Endothelial cell of umbilical vein (primary cell): ENCODE measurements around the gene TCN2. TPM values are rescaled to one million over a fixed set of nuclear protein-coding genes. Genes with fewer than 3 reads are reported as not detected.

Experiments used
- BruUV-seq: library from RNA; stranded (reverse); fragments of 400-500 nt; replicated peaks from 2 replicates; lab custom pipeline; 2021; lab: Mats Ljungman, UMichigan
- CTCF ChIA-PET: fragments of 300-600, 350-600 bp; sonication (Branson Sonifier 250); formaldehyde crosslinking; loops from one replicate; lab custom pipeline; 2021; ENCODE audit warnings: antibody characterized with exemption, inconsistent platforms; lab: Charles Lee
- POLR2A ChIA-PET: fragments of 300-600, 350-600 bp; sonication (Branson Sonifier 250); formaldehyde crosslinking; loops from one replicate; lab custom pipeline; 2021; ENCODE audit warnings: antibody characterized with exemption, inconsistent platforms; lab: Charles Lee
- DNase-seq: peaks from one replicate; pipeline ENCODE4 v3.0.0-alpha.2; 2011; ENCODE audit warnings: low read depth, low spot score
- FAIRE-seq: peaks from 2 replicates; lab custom pipeline; 2011; peaks lifted over from hg19 to GRCh38; lab: Jason Lieb, UNC
- H2AFZ ChIP-seq: 2 replicates; pipeline ENCODE4 v1.6.0; 2012; ENCODE audit warnings: low read depth, low read length, control low read depth, inconsistent platforms
- H3K27ac ChIP-seq: 2 replicates; pipeline ENCODE4 v1.5.1; 2011; ENCODE audit warnings: low read depth, mild to moderate bottlenecking, control low read depth, low read length, moderate library complexity; ENCODE audit not compliant: insufficient read depth
- H3K27me3 ChIP-seq, 2 experiments: 2 replicates each; pipeline versions ENCODE4 v1.6.0 to v1.6.1; 2011; ENCODE audit warnings: low read length in 2 of 2, mixed read lengths in 1 of 2; ENCODE audit not compliant: control insufficient read depth in 2 of 2, insufficient read depth in 2 of 2
- H3K36me3 ChIP-seq, 2 experiments: 2 replicates in 1 of 2; 3 replicates in 1 of 2; pipeline ENCODE4 v1.5.1; 2011; ENCODE audit warnings: low read length in 2 of 2, mild to moderate bottlenecking in 1 of 2, moderate library complexity in 1 of 2; ENCODE audit not compliant: control insufficient read depth in 2 of 2, insufficient read depth in 2 of 2; ENCODE audit errors: extremely low read depth in 1 of 2
- H3K4me1 ChIP-seq: 3 replicates; pipeline ENCODE4 v1.5.1; 2011; ENCODE audit warnings: mild to moderate bottlenecking, low read length; ENCODE audit not compliant: control insufficient read depth, insufficient read depth; ENCODE audit errors: extremely low read depth
- H3K4me2 ChIP-seq: 2 replicates; pipeline ENCODE4 v1.6.1; 2011; ENCODE audit warnings: low read length, control low read depth, mixed read lengths; ENCODE audit not compliant: insufficient read depth
- H3K4me3 ChIP-seq, 3 experiments: fragments of 200-600 bp in 1 of 3; sonication (generic), shearing (Covaris generic) in 1 of 3; replicated peaks in 1 of 3; 2 replicates each; pipeline ENCODE4 v1.5.1; 2011 to 2016; ENCODE audit warnings: control low read depth in 3 of 3, low read length in 3 of 3, mild to moderate bottlenecking in 2 of 3, inconsistent platforms in 1 of 3, low read depth in 1 of 3, moderate library complexity in 1 of 3; ENCODE audit not compliant: insufficient read depth in 1 of 3
- H3K79me2 ChIP-seq: 2 replicates; pipeline ENCODE4 v1.6.0; 2012; ENCODE audit warnings: low read length, inconsistent platforms; ENCODE audit not compliant: control insufficient read depth, insufficient read depth
- H3K9ac ChIP-seq: replicated peaks from 2 replicates; pipeline ENCODE3; 2011; ENCODE audit warnings: low read length, control low read depth; ENCODE audit not compliant: insufficient read depth; ENCODE audit errors: extremely low read depth
- H3K9me1 ChIP-seq: replicated peaks from 3 replicates; pipeline ENCODE4 v1.6.0; 2011; ENCODE audit warnings: mild to moderate bottlenecking, low read length; ENCODE audit not compliant: control insufficient read depth, insufficient read depth; ENCODE audit errors: extremely low read depth
- H3K9me3 ChIP-seq: replicated peaks from 2 replicates; pipeline ENCODE4 v1.5.1; 2012; ENCODE audit warnings: low read length, inconsistent platforms; ENCODE audit not compliant: control insufficient read depth, insufficient read depth
- H4K20me1 ChIP-seq: replicated peaks from 2 replicates; pipeline ENCODE3; 2011; ENCODE audit warnings: mild to moderate bottlenecking, low read length; ENCODE audit not compliant: control insufficient read depth, insufficient read depth; ENCODE audit errors: extremely low read depth
- EZH2 ChIP-seq: IDR thresholded peaks from 2 replicates; pipeline ENCODE4 v1.6.1; 2012; ENCODE audit warnings: borderline replicate concordance, low read depth, mild to moderate bottlenecking, moderate library complexity, low read length, inconsistent platforms; ENCODE audit not compliant: severe bottlenecking
- FOS ChIP-seq: IDR thresholded peaks from 2 replicates; pipeline ENCODE4 v1.6.1; 2011; ENCODE audit warnings: mild to moderate bottlenecking, low read length, moderate library complexity, borderline replicate concordance; ENCODE audit not compliant: insufficient read depth
- GATA2 ChIP-seq: IDR thresholded peaks from 2 replicates; pipeline ENCODE4 v1.7.0; 2011; ENCODE audit warnings: low read depth, mild to moderate bottlenecking, moderate library complexity, mixed read lengths, low read length; ENCODE audit not compliant: insufficient read length, insufficient read depth
- JUN ChIP-seq: IDR thresholded peaks from 2 replicates; pipeline ENCODE4 v1.6.1; 2011; ENCODE audit warnings: borderline replicate concordance, low read depth; ENCODE audit not compliant: insufficient read length, insufficient read depth
- MYC ChIP-seq: IDR thresholded peaks from one replicate; pipeline ENCODE4 v1.6.1; 2011; ENCODE audit warnings: mild to moderate bottlenecking, low read depth, low read length
- POLR2A ChIP-seq: IDR thresholded peaks from 2 replicates; pipeline ENCODE4 v1.6.1; 2012; ENCODE audit warnings: low read depth, mild to moderate bottlenecking, control low read depth, low read length
- POLR2AphosphoS5 ChIP-seq: IDR thresholded peaks from 2 replicates; pipeline ENCODE4 v1.6.1; 2012; ENCODE audit warnings: low read depth, mild to moderate bottlenecking, control low read depth, low read length, moderate library complexity; ENCODE audit not compliant: insufficient read depth
- dilution Hi-C: fragments of 300-500 bp; cut with MboI; formaldehyde crosslinking; loops from one replicate; pipeline ENCODE4 v1.15.0; 2019; ENCODE audit warnings: low sequenced_read_pairs; ENCODE audit not compliant: extremely low pct_ligation_motif_present
- intact Hi-C: fragments of 100-400 bp; cut with micrococcal nuclease; formaldehyde crosslinking; loops from one replicate; pipeline ENCODE4 v1.10.0; 2022
- polyA plus RNA-seq, 4 experiments: library from polyadenylated mRNA; depleted of rRNA in 3 of 4; stranded (reverse) in 3 of 4; unstranded in 1 of 4; fragments of >200 nt; gene quantifications; 2 replicates each; pipeline versions ENCODE4 v1.2.1 to v1.2.3, GENCODE V29; 2011 to 2012; ENCODE audit warnings: missing spikeins in 1 of 4
- total RNA-seq: library from RNA; stranded (reverse); gene quantifications from 2 replicates; pipeline ENCODE4 v1.2.3, GENCODE V29; 2021
- TF ChIP-seq, protein P1 (sequence below): IDR thresholded peaks from 2 replicates; pipeline ENCODE4 v1.6.1; 2011; ENCODE audit not compliant: insufficient read depth, insufficient read length
- TF ChIP-seq, protein P2 (sequence below), 2 donors: IDR thresholded peaks; 1 replicate in 1 of 2; 2 replicates in 1 of 2; pipeline ENCODE4 v1.5.1; 2011; ENCODE audit warnings: low read length in 2 of 2, mild to moderate bottlenecking in 2 of 2, moderate library complexity in 2 of 2, control low read depth in 1 of 2, inconsistent platforms in 1 of 2, low read depth in 1 of 2; ENCODE audit not compliant: insufficient read depth in 1 of 2; ENCODE audit errors: extremely low read depth in 1 of 2

TCN2 gene
- total and polyA plus RNA-seq, 2 donors (not counting 3 experiments of a cell fraction or from before 2014, with no cell fraction given): 80.6 to 188 TPM

DNA sequence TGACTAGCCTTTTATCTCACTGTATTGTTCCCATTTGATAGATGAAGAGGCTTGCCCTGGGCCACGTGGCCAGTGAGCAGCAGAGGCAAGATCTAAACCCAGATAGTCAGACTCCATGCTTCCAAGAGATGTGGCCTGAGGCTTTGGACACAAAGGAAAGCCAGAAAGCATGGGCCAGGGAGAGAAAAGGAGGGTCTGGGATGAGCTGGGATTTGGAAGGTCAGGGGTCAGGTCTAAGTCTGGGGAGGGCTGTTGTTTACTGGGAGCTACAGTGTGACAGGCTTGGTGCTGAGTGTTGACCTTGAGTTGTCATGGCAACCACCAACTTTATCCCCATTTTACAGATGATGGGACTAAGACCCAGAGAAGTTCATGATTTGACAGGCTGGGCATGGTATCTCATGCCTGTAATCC, 30.7 kb downstream of the TCN2 start:
- TF ChIP-seq GATA2: peak; percentile 66
- TF ChIP-seq, protein P1, sequence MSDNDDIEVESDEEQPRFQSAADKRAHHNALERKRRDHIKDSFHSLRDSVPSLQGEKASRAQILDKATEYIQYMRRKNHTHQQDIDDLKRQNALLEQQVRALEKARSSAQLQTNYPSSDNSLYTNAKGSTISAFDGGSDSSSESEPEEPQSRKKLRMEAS: no peak
- CTCF ChIA-PET: interaction anchor here (0.6 to 2.4 kb wide), 3 partner anchors 29 to 117 kb away, joined by 3 to 17 read pairs (median 3); no protein-coding TSS in a partner anchor
- BruUV-seq: no TSS peak

DNA sequence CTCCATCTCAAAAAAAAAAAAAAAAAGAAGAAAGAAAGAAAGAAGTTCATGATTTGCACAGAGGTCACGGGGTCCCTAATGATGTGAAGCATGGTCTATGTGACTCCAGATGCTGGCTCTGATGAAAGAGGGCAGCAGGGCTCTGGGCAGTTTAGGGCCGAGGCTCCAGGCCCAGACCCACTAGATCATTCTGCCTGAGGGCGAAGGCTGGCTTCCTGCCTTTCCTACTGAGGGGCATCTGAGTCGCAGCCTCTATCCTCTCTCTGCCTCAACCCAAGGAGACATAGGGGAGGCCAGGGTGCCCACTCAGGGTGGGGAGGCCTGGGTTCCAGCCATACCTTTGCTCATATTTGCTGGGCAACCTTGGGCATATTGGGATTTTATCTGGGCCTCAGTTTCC, 33.4 kb downstream of the TCN2 start:
- no peaks in the 10 kb centered on the region for H3K9me3 ChIP-seq
- peaks cover 19% of the 10 kb centered on the region for H3K4me1 ChIP-seq
- no peak overlapping the region for H2AFZ ChIP-seq
- H4K20me1 ChIP-seq: no peaks in the 10 kb centered on the region
- intact Hi-C loops: no loop called here
- H3K4me2 ChIP-seq: no peak overlapping the region
- FAIRE-seq: no peak
- peaks cover 65% of the 10 kb centered on the region for H3K79me2 ChIP-seq
- H3K27ac ChIP-seq: no peak overlapping the region
- no peak for TF ChIP-seq MYC
- TF ChIP-seq JUN: no peak
- TF ChIP-seq POLR2AphosphoS5: no peak
- TF ChIP-seq, protein P2, sequence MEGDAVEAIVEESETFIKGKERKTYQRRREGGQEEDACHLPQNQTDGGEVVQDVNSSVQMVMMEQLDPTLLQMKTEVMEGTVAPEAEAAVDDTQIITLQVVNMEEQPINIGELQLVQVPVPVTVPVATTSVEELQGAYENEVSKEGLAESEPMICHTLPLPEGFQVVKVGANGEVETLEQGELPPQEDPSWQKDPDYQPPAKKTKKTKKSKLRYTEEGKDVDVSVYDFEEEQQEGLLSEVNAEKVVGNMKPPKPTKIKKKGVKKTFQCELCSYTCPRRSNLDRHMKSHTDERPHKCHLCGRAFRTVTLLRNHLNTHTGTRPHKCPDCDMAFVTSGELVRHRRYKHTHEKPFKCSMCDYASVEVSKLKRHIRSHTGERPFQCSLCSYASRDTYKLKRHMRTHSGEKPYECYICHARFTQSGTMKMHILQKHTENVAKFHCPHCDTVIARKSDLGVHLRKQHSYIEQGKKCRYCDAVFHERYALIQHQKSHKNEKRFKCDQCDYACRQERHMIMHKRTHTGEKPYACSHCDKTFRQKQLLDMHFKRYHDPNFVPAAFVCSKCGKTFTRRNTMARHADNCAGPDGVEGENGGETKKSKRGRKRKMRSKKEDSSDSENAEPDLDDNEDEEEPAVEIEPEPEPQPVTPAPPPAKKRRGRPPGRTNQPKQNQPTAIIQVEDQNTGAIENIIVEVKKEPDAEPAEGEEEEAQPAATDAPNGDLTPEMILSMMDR (IDR thresholded peaks at IDR 0.05; ENCODE audit: extremely low read depth in 1 of 2, insufficient read depth in 1 of 2, low read depth in 1 of 2, low read length in 2 of 2): no peak
- TF ChIP-seq POLR2A: no peak
- no peak for TF ChIP-seq GATA2
- no peak for TF ChIP-seq FOS
- TF ChIP-seq EZH2: no peak
- TF ChIP-seq, protein P1: no peak
- H3K9ac ChIP-seq: no peak overlapping the region
- no peaks in the 10 kb centered on the region for H3K9me1 ChIP-seq
- ChIA-PET POLR2A (no interaction called here), CTCF (no interaction called here)
- no peaks in the 10 kb centered on the region for H3K27me3 ChIP-seq
- no TSS peak for BruUV-seq
- DNase-seq: no peak
- no peaks in the 10 kb centered on the region for H3K36me3 ChIP-seq
- dilution Hi-C loops: no loop called here
- H3K4me3 ChIP-seq: no peak overlapping the region

More for the DNA sequence above, 30.7 kb downstream of the TCN2 start:
- Histone ChIP-seq H3K27me3 (no peaks in the 10 kb centered on the region), H3K4me1 (peaks cover 31% of the 10 kb centered on the region), H3K4me2 (peak overlapping the region; percentile 95), H3K9me1 (no peaks in the 10 kb centered on the region), H3K27ac (no peak overlapping the region), H3K9me3 (no peaks in the 10 kb centered on the region), H4K20me1 (no peaks in the 10 kb centered on the region), H3K79me2 (peaks cover 52% of the 10 kb centered on the region), H3K9ac (no peak overlapping the region), H3K4me3 (peak overlapping the region in 2 of 3 experiments; percentile 68 to 85), H2AFZ (no peak overlapping the region), H3K36me3 (no peaks in the 10 kb centered on the region)
- intact Hi-C loops: no loop called here
- POLR2A ChIA-PET: no interaction called here
- dilution Hi-C loops: no loop called here
- DNase-seq: peak; percentile 11
- no peak for FAIRE-seq
